Activated CD4-positive, alpha-beta memory T cell treated with anti-CD3 and anti-CD28 coated beads, Interleukin-2, amount 10 ng/mL, durations not matched to agents 7 days and 5 days (primary cell): ENCODE measurements around the gene OR52N2. TPM values are rescaled to one million over a fixed set of nuclear protein-coding genes. Genes with fewer than 3 reads are reported as not detected.

Source experiments
- CTCF ChIA-PET: fragments of 350-600 bp; sonication (Branson Sonifier 250); formaldehyde crosslinking; loops from one replicate; lab custom pipeline; 2021; ENCODE audit warnings: antibody characterized with exemption, inconsistent platforms; lab: Charles Lee
- POLR2A ChIA-PET: fragments of 350-600 bp; sonication (Branson Sonifier 250); formaldehyde crosslinking; loops from one replicate; lab custom pipeline; 2021; ENCODE audit warnings: antibody characterized with exemption; lab: Charles Lee
- DNase-seq: peaks from one replicate; pipeline ENCODE4 v3.0.0-alpha.2; 2020
- H3K27ac Mint-ChIP-seq: one replicate; pipeline ENCODE4 v1.8.0; 2021; ENCODE audit warnings: mild to moderate bottlenecking, mixed read lengths
- H3K27me3 Mint-ChIP-seq: one replicate; pipeline ENCODE4 v1.8.0; 2021; ENCODE audit warnings: mixed read lengths
- H3K36me3 Mint-ChIP-seq: one replicate; pipeline ENCODE4 v1.8.0; 2021; ENCODE audit warnings: low read depth, mixed read lengths
- H3K4me1 Mint-ChIP-seq: one replicate; pipeline ENCODE4 v1.8.0; 2021; ENCODE audit warnings: mixed read lengths
- H3K4me3 Mint-ChIP-seq: one replicate; pipeline ENCODE4 v1.8.0; 2021; ENCODE audit warnings: mild to moderate bottlenecking, mixed read lengths
- H3K9me3 Mint-ChIP-seq: one replicate; pipeline ENCODE4 v1.8.0; 2021; ENCODE audit warnings: mixed read lengths
- total RNA-seq, 2 experiments: library from RNA; stranded (reverse); gene quantifications; one replicate each; pipeline ENCODE4 v1.2.3, GENCODE V29; 2021

Gene OR52N2
- total RNA-seq = not detected

DNA sequence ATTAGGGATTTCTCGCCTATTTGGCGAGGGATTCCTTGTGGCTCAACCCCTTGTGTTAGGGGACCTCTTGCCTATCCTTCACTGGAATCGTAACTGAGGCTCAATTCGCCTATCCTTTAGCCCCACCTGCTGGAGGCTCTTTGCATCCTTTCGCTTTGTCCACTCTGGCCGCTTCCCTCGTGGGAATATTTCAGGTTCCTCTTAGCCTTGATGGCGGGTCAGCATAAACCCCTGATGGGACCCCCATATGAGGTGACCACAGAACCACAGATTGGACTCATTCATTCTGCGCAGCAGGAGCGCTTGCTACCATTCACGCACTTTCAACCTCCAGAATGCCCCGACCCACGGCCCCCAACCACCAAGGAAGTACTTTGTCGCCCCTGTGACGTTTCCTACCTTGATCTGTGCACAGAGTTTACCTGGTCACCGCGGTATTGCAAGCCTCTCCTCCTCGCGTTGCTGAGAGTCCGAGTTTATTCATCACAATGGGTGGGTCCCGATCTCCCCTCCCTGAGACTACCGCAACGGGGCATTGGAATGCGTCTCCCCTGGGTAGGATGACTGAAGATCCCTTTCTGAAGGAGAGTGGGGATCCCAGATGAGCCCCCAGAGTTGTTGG is at the start of gene OR52N2:
OR52N2 (plus strand) TSS at position 425 of the 622 bp plus-strand sequence. CDS start 11,412 bp downstream, outside the sequence.
- DNase-seq = peak; percentile 74
- H3K27ac Mint-ChIP-seq = peak within 1 kb of the TSS; percentile 5
- H3K36me3 Mint-ChIP-seq = no peaks in the 10 kb centered on the region
- ChIA-PET POLR2A (no interaction called here), CTCF (interaction anchor here (1.1 to 2.5 kb wide), 5 partner anchors 9 to 336 kb away, joined by 3 to 20 read pairs (median 6); partner anchors contain the start of gene TRIM5)
- peak within 1 kb of the TSS; percentile 84 for H3K4me3 Mint-ChIP-seq
- H3K9me3 Mint-ChIP-seq = no peaks in the 10 kb centered on the region
- peaks cover 9% of the 10 kb centered on the region for H3K4me1 Mint-ChIP-seq
- peaks cover 21% of the 10 kb centered on the region for H3K27me3 Mint-ChIP-seq

DNA sequence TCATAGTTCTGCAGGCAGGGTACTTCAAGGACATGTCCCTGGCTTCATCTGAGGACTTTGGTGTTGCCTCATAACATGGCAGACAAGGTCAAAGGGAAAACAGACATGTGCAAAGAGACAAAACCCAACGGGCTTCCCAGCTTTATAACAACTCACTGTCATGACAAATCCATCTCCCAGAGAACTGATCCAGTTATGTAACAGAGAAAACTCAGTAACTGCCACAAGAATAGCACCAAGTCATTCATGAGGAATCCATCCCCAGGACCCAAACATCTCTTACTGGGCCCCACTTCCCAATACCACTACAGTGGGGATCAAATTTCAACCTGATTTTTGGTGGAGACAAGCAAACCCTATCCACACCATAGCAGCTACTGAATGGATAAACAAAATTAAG is 41.7 kb upstream of the OR52N2 start:
- H3K27ac Mint-ChIP-seq = no peak overlapping the region
- H3K4me3 Mint-ChIP-seq = no peak overlapping the region
- DNase-seq = no peak
- POLR2A ChIA-PET = no interaction called here
- H3K36me3 Mint-ChIP-seq = no peaks in the 10 kb centered on the region
- H3K9me3 Mint-ChIP-seq = no peaks in the 10 kb centered on the region
- H3K4me1 Mint-ChIP-seq = no peaks in the 10 kb centered on the region
- H3K27me3 Mint-ChIP-seq = no peaks in the 10 kb centered on the region
- CTCF ChIA-PET = no interaction called here

DNA sequence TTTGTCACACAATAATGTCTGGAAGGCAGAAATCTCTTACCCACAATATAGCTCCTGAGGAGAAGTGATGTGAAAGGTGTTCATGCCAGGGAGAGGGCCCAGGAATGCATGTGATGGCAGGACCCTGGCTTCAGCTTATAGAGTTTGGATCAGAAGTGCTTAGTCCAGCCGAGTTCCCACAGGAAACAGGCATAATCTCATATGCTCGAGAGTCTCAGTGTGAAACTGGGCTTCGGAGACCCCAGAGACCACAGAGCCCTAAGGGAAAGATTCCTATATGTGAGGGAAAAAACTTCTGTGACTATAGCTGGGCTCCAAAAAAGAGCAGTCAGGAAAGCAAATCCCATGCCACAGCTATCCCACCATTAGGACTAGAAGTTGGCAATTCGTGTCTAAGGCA is 25.5 kb upstream of the OR52N2 start, which contains the start of gene OR52N5:
OR52N5 (minus strand) TSS at position 101 of the 400 bp plus-strand sequence. CDS start 4,721 bp downstream, outside the sequence.
- Mint-ChIP-seq H3K4me3 (no peak within 1 kb of the TSS), H3K36me3 (no peaks in the 10 kb centered on the region), H3K27me3 (no peaks in the 10 kb centered on the region), H3K9me3 (no peaks in the 10 kb centered on the region), H3K4me1 (no peaks in the 10 kb centered on the region), H3K27ac (no peak within 1 kb of the TSS)
- CTCF ChIA-PET = no interaction called here
- POLR2A ChIA-PET = no interaction called here
- DNase-seq = no peak

DNA sequence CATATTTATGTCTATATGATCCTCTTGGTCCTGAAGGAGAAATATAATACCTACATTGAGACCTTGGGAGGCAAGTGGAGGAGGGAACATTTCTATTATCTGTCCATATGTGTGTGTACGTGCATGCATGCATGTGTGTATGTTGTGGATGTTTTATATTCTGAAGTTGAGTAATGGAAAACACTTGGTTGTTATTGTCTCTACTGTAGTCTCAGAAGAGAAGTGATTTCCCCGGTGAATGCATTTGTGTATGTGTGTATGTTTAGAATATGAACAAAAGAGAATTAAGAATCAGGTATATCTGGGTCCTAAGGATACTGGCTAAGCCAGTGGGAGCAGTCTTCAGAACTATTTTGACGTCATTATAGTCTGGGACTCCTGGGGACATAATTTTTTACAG is 17.6 kb upstream of the OR52N2 start, which contains the start of gene OR52N1:
OR52N1 (minus strand) TSS at position 101 of the 400 bp plus-strand sequence. CDS start 2,449 bp downstream, outside the sequence.
- POLR2A ChIA-PET = no interaction called here
- peaks cover 8% of the 10 kb centered on the region for H3K27me3 Mint-ChIP-seq
- H3K4me1 Mint-ChIP-seq = no peaks in the 10 kb centered on the region
- H3K36me3 Mint-ChIP-seq = no peaks in the 10 kb centered on the region
- no peaks in the 10 kb centered on the region for H3K9me3 Mint-ChIP-seq
- no peak for DNase-seq
- H3K27ac Mint-ChIP-seq = no peak within 1 kb of the TSS
- CTCF ChIA-PET = no interaction called here
- H3K4me3 Mint-ChIP-seq = no peak within 1 kb of the TSS

DNA sequence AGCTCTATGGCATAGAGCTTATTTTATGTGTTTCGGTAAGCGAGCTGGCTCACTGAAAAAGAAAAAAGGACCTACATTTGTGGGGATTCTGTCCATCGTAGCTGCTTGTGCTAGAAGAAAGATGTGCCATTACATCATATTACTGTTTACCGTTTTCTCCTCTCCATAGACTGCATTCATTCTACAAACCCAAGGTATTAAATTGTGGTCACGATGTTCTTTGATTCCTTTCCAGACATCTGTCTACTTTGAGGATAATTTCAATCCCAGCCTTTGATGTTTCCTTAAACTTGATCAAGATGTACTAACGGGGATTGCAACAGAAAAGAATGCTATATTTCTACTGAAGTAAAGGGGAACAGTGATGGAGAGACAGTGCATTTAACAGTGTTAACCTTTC is 12.2 kb upstream of the OR52N2 start:
- Mint-ChIP-seq H3K36me3 (no peaks in the 10 kb centered on the region), H3K27me3 (peaks cover 8% of the 10 kb centered on the region), H3K27ac (no peak overlapping the region), H3K4me3 (no peak overlapping the region), H3K4me1 (no peaks in the 10 kb centered on the region), H3K9me3 (no peaks in the 10 kb centered on the region)
- DNase-seq = no peak
- ChIA-PET POLR2A (no interaction called here), CTCF (interaction anchor here (1.4 kb wide), 1 partner anchor 13 kb away, joined by 3 read pairs; no protein-coding TSS in a partner anchor)

DNA sequence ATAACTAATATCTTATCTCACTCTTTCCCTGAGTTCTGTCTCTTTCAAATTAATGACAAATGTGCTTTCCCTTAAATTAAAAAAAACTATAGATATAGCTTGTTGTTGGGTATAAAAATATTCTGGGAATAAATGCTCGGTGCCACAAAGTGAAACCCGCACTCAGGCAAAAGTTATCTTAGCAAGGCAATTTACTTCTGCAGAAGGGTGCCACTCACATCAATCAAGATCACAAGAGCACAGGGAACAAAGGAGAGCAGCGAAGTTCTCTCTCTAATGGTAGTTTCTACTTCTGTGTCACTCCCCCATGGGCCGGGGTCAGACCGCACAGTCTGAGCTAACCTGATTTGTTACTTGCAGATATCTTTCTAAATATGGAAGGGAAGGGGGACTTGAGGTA is 4.7 kb upstream of the OR52N2 start:
- H3K27ac Mint-ChIP-seq = no peak overlapping the region
- H3K36me3 Mint-ChIP-seq = no peaks in the 10 kb centered on the region
- ChIA-PET CTCF (interaction anchor here (1.1 kb wide), 1 partner anchor 328 kb away, joined by 3 read pairs; no protein-coding TSS in a partner anchor), POLR2A (no interaction called here)
- H3K4me1 Mint-ChIP-seq = peaks cover 5% of the 10 kb centered on the region
- no peak for DNase-seq
- no peaks in the 10 kb centered on the region for H3K9me3 Mint-ChIP-seq
- H3K27me3 Mint-ChIP-seq = peaks cover 12% of the 10 kb centered on the region
- H3K4me3 Mint-ChIP-seq = no peak overlapping the region

DNA sequence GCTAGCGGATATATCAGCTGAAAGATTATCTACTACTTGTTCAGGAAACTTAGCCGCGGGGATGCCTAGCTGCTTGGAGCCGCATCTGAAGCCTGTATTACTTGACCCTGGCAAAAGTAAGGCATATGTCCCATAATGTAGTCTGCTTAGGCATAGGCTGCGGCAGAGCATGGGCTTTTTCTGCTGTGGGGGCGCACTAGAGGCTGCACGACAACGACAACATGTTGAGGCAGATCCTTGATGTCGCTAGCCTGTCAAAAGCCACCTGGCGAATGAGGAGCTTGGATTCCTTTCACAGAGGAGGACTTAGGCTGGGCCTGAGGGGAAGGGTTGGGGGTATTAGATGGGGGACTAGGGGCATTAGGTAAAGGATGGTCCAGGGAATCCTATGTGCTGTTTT is 1.1 kb upstream of the OR52N2 start:
- Mint-ChIP-seq H3K27ac (no peak overlapping the region), H3K4me1 (peaks cover 9% of the 10 kb centered on the region), H3K27me3 (peaks cover 25% of the 10 kb centered on the region), H3K9me3 (no peaks in the 10 kb centered on the region), H3K36me3 (no peaks in the 10 kb centered on the region), H3K4me3 (no peak overlapping the region)
- ChIA-PET CTCF (interaction anchor here (0.9 to 2.8 kb wide), 3 partner anchors 206 to 331 kb away, joined by 3 to 7 read pairs (median 4); partner anchors contain the start of gene TRIM6), POLR2A (no interaction called here)
- no peak for DNase-seq

DNA sequence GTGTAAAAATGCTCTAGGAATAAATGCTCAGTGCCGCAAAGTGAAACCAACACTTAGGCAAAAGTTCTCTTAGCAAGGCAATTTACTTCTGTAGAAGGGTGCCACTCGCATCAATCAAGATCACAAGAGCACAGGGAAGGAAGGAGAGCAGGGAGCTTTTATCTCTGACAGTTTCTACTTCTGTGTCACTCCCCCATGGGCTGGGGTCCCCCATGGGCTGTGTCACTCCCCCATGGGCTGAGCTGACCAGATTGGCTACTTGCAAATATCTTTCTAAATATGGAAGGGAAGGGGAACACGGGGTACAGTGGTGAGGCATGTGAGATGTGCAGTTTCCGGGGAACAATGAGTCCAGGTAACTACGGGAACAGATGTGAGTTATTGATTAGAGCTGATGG is 397 bp downstream of the OR52N2 start:
- H3K27me3 Mint-ChIP-seq = peaks cover 19% of the 10 kb centered on the region
- H3K27ac Mint-ChIP-seq = peak overlapping the region; percentile 5
- DNase-seq = no peak
- CTCF ChIA-PET = interaction anchor here (0.8 to 2.5 kb wide), 8 partner anchors 8 to 337 kb away, joined by 3 to 20 read pairs (median 5); partner anchors contain the start of gene TRIM5
- POLR2A ChIA-PET = no interaction called here
- peaks cover 9% of the 10 kb centered on the region for H3K4me1 Mint-ChIP-seq
- H3K4me3 Mint-ChIP-seq = peak overlapping the region; percentile 84
- no peaks in the 10 kb centered on the region for H3K9me3 Mint-ChIP-seq
- no peaks in the 10 kb centered on the region for H3K36me3 Mint-ChIP-seq

DNA sequence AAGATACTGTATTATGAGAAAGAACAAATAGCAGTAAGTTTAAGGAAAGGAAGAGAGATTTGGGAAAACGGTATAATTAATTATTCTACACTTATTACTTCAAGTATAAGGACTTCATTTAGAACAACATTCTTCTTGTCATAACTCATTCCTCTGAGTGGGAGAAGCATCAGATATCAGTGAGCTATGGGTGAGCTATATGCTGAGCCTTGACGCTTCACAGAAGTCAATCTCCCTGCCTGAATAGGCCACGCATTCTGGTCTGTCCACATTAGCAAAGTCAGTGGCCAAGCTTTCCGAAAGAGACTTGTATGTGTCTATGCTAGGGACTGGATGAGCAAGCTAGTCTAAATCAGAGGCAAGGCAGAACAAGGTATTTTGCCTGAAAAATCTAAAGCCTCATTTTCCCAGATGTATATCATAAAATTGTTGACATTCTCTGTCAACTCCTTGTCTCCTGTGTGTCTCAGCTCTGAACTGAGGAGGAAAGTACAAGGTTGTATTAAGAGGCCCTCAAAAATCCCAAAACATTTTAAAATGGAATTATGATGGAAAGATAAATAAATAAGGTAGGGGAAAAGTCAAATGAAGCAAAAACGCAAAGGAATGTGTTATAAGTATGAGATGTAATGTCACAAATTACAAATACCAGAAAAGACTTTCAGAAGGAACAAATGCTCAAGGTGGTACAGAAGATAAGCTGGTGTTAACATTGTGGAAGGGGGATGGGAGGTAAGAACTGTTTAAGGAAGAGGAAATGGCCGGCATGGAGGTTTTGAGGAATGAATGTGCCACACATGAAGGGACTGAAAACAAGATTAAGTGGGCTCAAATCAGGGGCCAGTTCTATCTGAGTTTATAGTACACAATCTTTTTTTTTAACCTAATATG is 1.4 kb downstream of the OR52N2 start:
- POLR2A ChIA-PET = interaction anchor here (1.1 kb wide), 1 partner anchor 213 kb away, joined by 3 read pairs; the partner anchor contains the start of gene TRIM6
- no peak overlapping the region for H3K4me3 Mint-ChIP-seq
- H3K27me3 Mint-ChIP-seq = peaks cover 15% of the 10 kb centered on the region
- H3K36me3 Mint-ChIP-seq = no peaks in the 10 kb centered on the region
- H3K4me1 Mint-ChIP-seq = peaks cover 9% of the 10 kb centered on the region
- H3K27ac Mint-ChIP-seq = no peak overlapping the region
- no peak for DNase-seq
- no peaks in the 10 kb centered on the region for H3K9me3 Mint-ChIP-seq
- CTCF ChIA-PET = interaction anchor here (0.8 to 2.5 kb wide), 8 partner anchors 7 to 338 kb away, joined by 3 to 20 read pairs (median 5); partner anchors contain the start of gene TRIM5

DNA sequence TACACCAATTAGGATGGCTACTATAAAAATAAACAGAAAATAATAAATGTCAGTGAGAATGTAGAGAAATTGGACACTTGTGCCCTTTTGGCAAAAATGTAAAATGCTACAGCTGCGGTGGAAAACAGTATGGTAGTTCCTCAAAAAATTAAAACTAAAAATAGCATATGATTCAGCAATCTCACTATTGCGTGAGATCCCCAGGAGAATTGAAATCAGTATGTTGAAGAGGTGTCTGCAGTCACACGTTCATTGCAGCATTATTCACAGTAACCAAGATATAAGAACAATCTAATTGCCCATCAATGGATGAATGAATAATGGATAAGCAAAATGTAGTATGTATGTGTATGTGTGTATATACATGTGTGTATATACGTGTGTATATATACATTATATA is 6.8 kb downstream of the OR52N2 start:
- Mint-ChIP-seq H3K4me3 (no peak overlapping the region), H3K27ac (no peak overlapping the region), H3K36me3 (no peaks in the 10 kb centered on the region), H3K9me3 (no peaks in the 10 kb centered on the region), H3K27me3 (peaks cover 3% of the 10 kb centered on the region), H3K4me1 (peaks cover 8% of the 10 kb centered on the region)
- ChIA-PET CTCF (no interaction called here), POLR2A (no interaction called here)
- no peak for DNase-seq

DNA sequence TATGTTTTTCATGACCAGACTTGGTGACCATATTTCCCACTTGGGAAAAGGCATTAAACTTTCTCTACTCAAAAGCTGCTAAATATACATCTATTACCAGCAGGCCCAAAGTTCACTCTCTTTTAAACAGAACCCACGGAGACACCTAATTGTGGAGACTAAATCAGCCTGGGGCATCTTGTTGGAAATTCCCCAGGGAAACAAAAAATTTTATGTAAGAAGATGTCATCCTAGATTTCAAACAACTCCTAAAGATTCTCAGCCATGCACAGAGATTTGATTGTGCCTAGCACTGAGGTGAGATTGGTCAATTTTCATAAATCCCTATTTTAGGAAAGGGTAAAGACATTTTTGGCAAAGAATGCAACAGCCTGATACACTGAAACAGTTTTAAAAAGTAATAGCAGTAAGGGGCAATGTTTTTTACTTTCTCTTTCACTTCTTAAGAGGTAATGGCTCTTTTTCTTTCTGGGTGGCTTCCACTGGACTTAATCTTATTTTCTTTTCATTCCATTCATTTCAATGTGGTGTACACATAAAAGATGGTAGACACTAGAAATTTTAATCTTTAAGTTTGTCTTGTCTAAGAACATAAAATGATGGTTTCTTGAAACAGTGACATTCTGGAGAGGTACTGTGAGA is 9.6 kb downstream of the OR52N2 start:
- no peaks in the 10 kb centered on the region for H3K9me3 Mint-ChIP-seq
- DNase-seq = no peak
- peaks cover 8% of the 10 kb centered on the region for H3K4me1 Mint-ChIP-seq
- H3K27me3 Mint-ChIP-seq = peaks cover 2% of the 10 kb centered on the region
- ChIA-PET POLR2A (no interaction called here), CTCF (no interaction called here)
- H3K4me3 Mint-ChIP-seq = peak overlapping the region; percentile 35
- no peaks in the 10 kb centered on the region for H3K36me3 Mint-ChIP-seq
- no peak overlapping the region for H3K27ac Mint-ChIP-seq

DNA sequence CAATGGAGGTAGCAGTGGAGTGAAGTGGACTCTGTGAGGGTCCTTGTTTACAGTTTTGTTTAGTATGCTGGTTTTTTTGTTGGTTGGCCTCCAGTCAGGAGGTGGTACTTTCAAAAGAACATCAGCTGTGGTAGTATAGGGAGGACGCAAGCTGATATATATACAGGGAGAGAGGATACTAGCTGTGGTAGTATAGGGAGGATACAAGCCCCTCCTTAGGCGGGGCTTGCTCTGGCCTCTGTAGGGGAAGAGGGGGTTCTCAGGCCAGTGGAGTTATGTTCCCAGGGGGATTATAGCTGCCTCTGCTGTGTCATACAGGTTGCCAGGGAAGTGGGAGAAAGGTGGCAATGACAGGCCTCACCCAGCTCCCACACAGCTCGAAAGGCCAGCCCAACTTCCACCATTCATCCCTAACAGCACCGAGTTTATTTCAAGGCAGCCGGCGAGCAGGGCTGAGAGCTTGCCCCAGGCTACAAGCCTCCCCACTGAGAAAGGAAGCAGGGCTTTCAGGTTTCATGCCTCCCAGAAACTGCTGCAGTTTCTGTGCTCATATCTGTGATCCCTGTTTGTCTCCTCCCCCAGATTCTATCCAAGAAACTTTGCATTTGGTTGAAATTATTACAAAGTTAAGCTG is 22.6 kb downstream of the OR52N2 start:
- Mint-ChIP-seq H3K27me3 (peaks cover 2% of the 10 kb centered on the region), H3K4me1 (no peaks in the 10 kb centered on the region), H3K9me3 (peaks cover 2% of the 10 kb centered on the region), H3K27ac (no peak overlapping the region), H3K4me3 (no peak overlapping the region), H3K36me3 (no peaks in the 10 kb centered on the region)
- POLR2A ChIA-PET = interaction anchor here (1.2 kb wide), 1 partner anchor 9 kb away, joined by 3 read pairs; no protein-coding TSS in a partner anchor
- CTCF ChIA-PET = no interaction called here
- no peak for DNase-seq
